ENCODE measurements around the gene PTPN9.
"Not testable (repeated sequence)": the region's sequence is repeated elsewhere in the genome, so short reads cannot be mapped to it uniquely, and the experiment has no call there.

PTPN9 gene

DNA sequence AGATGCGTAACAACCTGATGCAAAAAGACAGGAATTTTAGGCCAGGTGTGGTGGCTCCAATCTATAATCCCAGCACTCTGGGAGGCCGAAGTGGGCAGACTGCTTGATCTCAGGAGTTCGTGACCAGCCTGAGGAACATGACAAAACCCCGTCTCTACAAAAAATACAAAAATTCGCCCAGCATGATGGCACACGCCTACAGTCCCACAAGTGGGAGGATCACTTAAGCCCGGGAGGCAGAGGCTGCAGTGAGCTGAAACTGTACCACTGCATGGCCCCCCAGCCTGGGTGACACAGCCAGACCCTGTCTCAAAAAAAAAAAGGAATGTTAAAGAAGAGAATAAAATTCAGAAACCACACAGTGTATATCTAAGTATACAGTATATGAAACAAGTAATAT lies 40.7 kb downstream of the PTPN9 start:
- in situ Hi-C loops (cut with HindIII; ENCODE audit: low sequenced_read_pairs) = no loop called here

DNA sequence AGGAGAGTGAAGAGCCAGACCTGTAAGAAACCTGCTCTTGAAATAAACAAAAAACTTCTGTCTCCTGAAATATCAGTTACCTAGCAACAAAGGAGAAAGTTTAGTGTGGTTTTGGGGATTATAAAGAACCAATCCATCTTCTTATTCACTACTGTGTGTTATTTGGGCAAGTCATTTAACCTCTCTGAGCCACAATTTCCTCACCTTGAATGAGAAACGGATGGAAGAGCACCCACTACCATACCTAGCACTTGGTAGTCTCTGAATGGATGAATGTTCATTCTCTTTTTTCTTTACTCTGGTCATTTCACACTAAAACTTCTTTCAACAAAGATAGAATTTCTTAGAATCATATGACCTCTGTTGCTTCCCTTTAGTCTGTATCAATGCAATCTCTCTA lies 45.2 kb downstream of the PTPN9 start:
- in situ Hi-C loops (cut with HindIII; ENCODE audit: low sequenced_read_pairs) = no loop called here

DNA sequence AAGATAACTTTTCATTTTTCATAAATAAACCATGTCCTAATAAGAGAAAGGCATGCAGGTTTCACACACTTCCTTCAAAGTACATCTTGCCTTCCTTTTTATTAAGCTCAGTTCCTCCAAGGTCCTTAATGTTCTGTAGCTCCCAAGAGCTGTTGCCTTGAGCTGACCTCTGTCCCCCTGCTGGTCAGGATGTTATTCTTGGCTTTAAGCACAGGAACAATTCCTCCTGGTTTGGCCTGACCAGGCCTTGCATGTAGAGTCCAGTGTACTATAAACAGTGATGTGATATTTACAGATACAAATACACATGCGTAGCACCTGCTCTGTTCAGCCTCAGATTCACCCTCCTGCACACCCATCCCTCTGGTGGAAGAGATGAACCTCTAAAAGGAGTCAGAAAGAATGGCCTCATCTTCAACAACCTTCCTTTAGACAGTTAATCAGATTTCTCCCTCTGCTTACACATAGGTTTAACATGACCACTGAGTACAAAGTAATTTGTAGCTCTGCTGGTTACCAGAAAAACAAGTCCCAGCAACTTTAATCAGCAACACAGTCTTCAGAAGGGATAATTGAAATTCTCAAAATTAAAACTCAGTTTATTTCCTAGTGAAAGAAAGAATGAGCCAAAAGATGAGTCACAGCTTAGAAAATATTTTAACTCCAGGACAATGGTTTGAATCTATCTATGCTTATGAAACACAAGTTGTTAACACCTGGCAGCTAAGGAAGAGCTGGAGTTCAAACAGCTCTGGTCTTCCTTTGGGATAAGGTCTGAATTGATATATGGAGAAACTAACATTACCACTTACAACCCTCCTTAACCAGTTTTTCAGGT lies 46.5 kb downstream of the PTPN9 start:
- in situ Hi-C loops (cut with HindIII; ENCODE audit: low sequenced_read_pairs) = no loop called here

DNA sequence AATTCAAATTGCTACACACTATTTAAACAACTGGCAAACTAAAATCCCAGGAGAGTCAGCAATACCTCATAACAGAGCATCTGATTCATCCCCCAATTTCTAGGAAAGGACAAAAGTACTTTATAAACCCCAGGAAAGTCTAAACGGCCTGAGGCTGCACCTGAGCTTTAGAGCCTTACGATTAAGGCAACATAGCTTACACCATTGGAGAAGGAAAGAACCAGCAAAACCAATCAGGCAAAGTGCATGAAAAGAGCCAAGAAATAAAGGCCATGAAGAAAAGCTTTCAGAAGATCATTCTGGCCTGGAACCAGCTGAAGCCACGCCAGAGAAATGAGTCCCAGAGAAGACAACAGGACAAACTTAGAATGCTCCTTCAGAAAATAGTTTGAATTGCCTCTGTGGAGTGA lies 48.1 kb downstream of the PTPN9 start:
- in situ Hi-C loops (cut with HindIII; ENCODE audit: low sequenced_read_pairs) = no loop called here

DNA sequence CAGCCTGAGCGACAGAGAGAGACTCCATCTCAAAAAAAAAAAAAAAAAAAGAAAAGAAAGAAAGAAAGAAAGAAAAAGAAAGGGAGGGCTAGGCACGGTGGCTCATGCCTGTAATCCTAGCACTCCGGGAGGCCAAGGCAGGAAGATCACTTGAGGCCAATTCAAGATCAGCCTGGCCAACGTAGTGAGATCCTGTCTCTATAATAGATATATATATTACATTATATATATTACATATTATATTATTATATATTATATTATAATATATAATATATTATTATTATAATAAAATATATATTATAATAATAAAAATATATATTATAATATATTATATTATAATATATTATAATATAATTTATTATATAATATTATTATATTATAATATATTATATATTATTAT lies 48.9 kb downstream of the PTPN9 start:
- in situ Hi-C loops (cut with HindIII; ENCODE audit: low sequenced_read_pairs) = no loop called here

DNA sequence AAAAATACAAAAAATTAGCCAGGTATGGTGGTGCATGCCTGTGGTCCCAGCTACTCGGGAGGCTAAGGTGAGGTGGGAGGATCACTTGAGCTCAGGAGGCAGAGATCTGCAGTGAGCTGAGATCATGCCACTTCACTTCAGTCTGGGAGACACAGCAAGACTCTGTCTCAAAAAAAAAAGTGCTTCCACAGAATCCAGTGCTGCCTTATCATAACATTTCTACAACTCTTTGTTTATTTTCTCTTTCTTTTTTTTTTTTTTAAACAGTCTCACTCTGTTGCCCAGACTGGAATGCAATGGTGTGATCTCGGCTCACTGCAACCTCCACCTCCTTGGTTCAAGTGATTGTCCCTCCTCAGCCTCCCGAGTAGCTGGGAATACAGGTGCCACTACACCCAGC lies 53.4 kb downstream of the PTPN9 start:
- in situ Hi-C loops (cut with HindIII; ENCODE audit: low sequenced_read_pairs) = not testable (repeated sequence)

DNA sequence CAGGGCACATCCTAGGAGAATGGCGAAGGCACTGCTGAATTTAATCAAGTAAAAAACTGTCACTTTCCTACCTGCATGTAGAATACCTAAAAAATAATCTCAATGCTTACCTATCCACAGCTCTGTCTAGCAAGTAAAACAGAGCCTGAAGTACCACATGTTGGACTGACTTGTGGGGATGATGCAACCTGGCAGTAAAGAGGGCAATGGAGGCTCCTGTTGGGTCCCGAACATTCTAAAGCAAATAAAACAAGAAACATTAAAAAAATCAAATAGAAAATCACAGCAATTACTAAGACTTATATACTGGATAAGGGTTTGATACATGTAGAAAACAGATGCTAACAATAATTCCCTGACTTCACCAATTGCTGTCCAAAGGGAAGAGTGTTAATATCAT lies 56.1 kb downstream of the PTPN9 start:
- in situ Hi-C loops (cut with HindIII; ENCODE audit: low sequenced_read_pairs) = no loop called here

DNA sequence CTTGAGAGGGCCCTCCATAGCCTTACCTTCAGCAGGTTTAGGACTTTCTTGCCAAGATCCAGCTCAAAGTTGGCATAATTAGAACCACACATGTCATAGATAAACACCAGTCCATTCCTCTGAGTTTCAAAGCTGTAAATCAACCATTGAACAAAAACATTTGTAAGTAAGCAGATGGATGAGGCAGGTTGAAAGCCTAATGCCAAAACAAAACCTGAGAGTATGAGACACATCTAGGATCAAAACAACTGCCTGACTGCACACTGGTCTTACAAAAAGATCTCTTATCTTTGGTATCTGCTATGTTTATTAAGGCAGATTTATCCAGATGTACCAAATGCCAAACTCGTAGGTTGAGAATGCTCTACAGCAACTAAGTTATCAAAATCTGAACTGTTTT lies 61.9 kb downstream of the PTPN9 start:
- in situ Hi-C loops (cut with HindIII; ENCODE audit: low sequenced_read_pairs) = no loop called here

DNA sequence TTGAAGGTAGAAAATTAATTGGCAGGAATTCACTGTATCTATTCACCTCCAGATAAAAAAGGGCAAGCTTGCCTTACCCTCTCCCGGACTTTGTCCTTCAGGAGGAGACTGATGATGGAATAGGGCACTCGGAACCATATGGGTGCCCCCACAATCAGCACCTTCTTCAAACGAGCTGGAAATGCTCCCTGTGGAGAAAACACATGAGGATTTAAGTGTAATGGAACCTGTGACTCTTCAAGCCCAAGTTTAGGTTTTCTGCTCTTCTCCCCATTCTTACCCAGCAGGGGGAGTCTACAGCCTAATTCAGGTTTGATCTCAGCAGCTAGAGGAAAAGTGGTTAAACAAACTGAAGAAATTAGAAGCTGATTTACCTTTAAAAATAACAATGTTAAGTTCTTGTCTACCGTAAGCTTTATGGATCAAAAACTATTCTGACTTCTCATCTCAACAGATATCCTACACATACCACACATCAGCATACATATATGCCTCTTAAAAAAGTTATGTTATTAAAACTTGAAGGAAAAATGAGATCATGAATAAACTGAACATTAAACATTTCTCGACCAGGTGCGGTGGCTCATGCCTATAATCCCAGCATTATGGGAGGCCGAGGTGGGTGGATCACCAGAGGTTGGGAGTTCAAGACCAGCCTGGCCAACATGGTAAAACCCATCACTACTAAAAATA lies 70.1 kb downstream of the PTPN9 start:
- in situ Hi-C loops (cut with HindIII; ENCODE audit: low sequenced_read_pairs) = no loop called here

DNA sequence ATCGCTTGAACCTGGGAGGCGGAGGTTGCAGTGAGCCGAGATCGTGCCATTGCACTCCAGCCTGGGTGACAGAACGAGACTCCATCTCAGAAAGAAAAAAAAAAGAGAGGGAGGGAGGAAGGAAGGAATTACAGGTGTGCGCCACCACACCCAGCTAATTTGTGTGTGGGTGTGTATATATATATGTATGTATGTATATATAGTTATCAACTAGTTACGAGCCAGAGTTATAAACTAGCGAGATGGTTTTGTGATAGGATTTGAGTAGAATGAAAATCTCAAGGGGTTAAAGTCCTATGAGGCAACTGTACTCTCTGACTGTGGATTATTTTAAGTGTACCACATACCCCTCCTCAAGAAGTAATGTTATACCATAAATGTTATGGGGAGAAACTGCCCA lies 76.8 kb downstream of the PTPN9 start:
- in situ Hi-C loops (cut with HindIII; ENCODE audit: low sequenced_read_pairs) = no loop called here

DNA sequence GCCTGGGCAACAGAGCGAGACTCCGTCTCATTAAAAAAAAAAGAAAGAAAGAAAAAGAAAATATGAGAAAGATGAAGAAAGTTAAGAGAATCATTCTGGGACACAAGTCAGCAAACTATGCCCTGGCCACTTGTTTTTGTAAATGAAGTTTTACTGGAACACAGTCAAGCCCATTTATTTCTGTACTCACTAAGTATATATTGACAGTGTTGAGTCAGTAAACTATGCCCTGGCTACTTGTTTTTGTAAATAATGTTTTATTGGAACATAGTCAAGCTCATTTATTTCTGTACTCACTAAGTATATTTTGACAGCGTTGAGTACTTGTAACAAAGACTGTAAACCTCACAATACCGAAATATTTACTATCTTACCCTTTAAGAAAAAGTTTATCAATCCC lies 85.4 kb downstream of the PTPN9 start:
- in situ Hi-C loops (cut with HindIII; ENCODE audit: low sequenced_read_pairs) = no loop called here

DNA sequence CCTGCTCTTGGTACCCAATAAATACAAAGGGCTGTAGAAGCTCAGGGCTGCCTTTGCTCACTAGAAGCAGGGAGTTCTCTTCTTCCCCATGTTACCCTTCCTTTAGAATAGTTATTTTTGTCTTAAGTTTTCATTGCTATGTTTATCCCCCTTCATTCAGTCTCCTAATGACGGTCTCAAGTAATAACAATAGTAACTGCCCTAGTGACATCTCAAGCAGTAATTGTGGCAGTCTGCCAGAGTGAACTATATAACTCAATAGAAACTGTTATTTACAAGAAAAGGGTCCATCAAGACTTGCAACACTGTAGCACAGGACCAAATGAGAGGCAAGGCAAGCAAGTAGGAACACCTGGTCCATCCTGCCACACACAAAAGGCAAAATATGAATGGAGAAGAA lies 95.2 kb downstream of the PTPN9 start:
- in situ Hi-C loops (cut with HindIII; ENCODE audit: low sequenced_read_pairs) = no loop called here

DNA sequence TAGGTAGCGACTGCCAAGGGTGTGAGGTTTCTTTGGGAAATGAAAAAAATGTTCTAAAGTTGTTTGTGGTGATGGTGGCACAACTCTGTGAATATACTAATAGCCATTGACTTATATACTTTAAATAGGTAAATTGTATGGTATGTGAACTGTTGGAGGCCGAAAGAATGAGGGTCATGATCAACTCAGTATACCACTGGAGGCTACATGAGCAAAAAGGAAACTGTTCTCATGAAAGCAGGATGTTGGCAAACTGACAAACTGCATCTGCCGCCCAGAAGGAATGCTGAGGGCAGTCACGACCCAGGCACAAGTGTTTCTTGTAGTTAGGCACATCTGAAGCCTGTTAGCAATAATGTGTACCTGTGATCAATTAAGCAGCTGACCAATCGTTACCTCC lies 95.6 kb downstream of the PTPN9 start:
- in situ Hi-C loops (cut with HindIII; ENCODE audit: low sequenced_read_pairs) = not testable (repeated sequence)

DNA sequence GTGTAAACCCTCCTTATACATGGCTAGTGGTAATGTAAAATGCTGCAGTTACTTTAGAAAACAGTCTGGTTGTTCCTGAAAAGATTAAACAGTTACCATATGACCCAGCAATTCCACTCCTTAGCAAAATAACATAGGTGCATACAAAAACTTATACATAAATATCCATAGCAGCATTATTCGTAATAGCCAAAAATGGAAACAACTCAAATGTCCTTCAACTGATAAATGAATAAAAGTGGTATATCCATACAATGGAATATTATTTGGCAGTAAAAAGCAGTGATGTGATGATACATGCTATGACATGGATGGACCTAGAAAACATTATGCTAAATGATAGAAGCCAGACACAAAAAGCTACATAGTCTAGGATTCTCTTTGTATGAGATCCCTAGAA lies 96.0 kb downstream of the PTPN9 start:
- in situ Hi-C loops (cut with HindIII; ENCODE audit: low sequenced_read_pairs) = no loop called here

DNA sequence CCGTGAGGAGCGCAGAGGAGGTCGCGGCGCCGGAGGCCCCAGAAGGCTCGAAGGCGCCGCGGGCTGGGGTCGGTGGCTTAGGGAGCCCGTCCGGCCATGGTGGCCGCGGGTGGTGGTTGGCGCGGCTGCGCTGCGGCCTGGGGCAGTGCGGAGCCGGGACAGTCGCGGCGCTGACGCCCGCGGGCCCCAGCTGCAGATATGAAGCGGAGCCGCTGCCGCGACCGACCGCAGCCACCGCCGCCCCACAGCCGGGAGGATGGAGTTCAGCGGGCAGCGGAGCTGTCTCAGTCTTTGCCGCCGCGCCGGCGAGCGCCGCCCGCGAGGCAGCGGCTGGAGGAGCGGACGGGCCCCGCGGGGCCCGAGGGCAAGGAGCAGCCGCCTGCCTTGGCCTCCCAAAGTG lies 98.7 kb downstream of the PTPN9 start:
- in situ Hi-C loops (cut with HindIII; ENCODE audit: low sequenced_read_pairs) = not testable (repeated sequence)

DNA sequence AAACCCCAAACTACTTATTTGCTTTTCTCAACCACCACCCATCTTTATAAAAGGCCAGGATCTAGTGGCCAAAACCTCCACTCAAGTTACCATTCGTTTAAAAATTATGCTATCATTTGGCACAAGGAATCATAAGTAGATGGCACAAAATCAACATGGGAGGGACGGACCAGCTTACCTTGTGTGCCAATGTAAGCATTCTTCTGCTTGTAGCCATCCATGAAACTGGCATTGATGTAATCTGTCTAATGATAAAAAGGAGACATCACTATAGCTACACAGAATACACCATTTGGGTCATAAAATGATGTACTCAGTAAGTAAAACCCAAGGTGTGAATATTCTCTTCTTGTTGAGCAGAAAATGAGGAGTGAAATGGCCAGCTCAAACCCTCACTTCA lies 99.4 kb downstream of the PTPN9 start:
- in situ Hi-C loops (cut with HindIII; ENCODE audit: low sequenced_read_pairs) = no loop called here

DNA sequence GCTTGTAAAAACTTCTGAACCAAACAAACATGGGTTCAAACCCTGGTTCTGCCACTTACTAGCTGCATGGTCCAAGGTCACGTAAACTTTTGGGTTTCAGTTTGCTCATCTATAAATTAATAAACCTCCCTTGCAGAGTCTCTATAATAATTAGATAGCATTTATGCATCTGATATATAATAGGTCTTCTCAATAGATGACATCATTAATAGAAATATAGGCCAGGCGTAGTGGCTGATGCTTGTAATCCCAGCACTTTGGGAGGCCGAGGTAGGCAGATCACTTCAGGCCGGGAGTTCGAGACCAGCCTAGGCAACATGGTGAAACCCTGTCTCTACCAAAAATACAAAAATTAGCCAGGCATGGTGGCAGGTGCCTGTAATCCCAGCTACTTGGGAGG lies 102.0 kb downstream of the PTPN9 start:
- in situ Hi-C loops (cut with HindIII; ENCODE audit: low sequenced_read_pairs) = not testable (repeated sequence)

DNA sequence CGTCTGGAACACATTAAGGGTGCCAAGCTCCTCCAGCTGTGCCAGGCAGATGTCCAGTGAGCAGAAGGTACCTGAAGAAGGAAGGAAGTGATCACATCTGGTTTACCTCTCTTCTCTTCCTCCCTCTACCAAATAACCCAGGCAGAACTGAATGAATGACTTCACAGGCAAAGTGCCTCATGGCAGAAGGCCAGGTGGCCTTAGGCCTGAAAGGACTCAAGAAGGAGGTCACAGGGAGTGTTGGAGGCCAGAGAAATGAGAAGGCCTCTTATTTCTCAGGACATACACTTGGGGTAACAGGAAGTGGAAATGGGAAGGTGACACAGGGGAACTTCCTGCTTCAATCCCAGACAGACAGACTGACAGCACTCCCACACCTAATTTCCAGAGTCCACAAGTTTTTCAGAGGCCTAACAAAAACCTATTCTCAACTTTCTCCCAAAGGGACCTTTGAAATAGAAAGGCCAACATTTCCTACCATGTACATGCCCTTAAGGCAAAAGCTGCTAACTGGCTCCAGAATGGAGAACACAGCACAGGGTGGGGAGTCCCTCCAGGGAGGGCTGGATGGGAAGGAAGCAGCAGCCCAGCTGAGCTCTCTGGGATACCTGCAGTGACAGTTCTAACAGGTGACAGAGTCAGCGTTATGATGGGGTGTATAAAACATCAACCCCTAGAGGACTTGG lies 110.1 kb downstream of the PTPN9 start:
- in situ Hi-C loops (cut with HindIII; ENCODE audit: low sequenced_read_pairs) = loop anchor here (25.0 kb wide), 1 partner anchor 168 kb away; the partner anchor contains the start of genes IMP3, SNUPN and SNX33

DNA sequence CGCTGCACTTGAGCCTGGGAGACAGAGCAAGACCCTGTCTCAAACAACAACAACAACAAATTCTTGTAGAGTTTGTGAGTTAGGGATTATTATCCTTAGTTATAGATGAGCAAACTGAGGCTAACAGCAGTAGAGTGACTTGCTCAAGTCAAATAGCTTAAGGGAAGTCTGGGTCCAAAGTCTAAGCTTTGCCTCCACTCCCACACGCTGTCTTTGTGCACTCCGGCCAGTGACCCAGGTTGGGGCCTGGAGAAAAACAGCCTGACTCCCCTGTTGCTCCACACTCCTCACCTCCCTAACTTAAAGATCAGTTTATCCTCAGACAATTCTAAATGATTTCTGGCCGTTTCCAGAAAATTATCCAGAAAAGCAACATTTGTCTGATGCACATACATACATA lies 118.5 kb downstream of the PTPN9 start:
- in situ Hi-C loops (cut with HindIII; ENCODE audit: low sequenced_read_pairs) = loop anchor here (25.0 kb wide), 1 partner anchor 177 kb away; the partner anchor contains the start of genes IMP3, SNUPN and SNX33

DNA sequence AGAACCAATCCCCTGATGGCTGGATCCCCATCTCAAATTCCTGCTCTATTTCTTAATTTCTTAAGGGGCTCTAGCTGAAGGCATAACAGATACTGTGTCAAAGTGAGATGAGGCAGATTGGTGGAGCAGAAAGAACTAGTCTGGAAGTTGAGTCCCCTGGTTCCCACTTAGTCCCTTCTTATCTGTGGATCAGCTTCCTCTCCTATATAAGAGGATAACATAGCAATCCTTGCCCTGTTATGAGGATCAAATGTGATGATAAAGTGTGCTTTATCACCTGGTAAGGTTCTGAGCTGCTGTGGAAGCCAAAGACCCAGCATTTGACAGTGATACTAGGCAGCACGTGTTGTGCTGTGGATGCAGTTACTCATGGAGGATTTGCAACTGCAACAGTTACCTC lies 119.5 kb downstream of the PTPN9 start:
- in situ Hi-C loops (cut with HindIII; ENCODE audit: low sequenced_read_pairs) = loop anchor here (25.0 kb wide), 1 partner anchor 178 kb away; the partner anchor contains the start of genes IMP3, SNUPN and SNX33

DNA sequence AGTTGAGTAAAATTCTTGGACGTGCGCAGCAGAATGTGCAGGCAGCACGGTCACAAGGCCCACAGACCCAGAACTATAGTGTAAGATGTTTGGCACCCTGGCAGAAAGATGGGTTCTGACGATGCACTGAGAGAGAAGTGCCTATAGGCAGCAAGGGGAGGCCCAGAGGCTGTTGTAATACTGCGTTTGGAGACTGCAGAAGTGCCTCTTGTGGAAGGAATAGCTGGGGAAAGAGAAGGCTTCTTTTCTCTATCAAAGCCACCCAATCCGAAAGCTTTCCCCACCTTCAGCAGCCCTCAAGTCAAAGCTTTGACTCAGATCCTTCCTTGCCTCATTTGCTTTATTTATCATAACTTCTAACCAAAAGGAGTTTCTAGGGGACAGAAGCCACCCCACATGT lies 122.4 kb downstream of the PTPN9 start:
- in situ Hi-C loops (cut with HindIII; ENCODE audit: low sequenced_read_pairs) = loop anchor here (25.0 kb wide), 1 partner anchor 181 kb away; the partner anchor contains the start of genes IMP3, SNUPN and SNX33
